Measurements from ENCODE around the gene KMT2E. TPM values are rescaled to one million over a fixed set of nuclear protein-coding genes. Genes with fewer than 3 reads are reported as not detected.

The KMT2E gene
- total and polyA plus RNA-seq, 4 donors: 20.3 to 277 (median 62.8) TPM

DNA sequence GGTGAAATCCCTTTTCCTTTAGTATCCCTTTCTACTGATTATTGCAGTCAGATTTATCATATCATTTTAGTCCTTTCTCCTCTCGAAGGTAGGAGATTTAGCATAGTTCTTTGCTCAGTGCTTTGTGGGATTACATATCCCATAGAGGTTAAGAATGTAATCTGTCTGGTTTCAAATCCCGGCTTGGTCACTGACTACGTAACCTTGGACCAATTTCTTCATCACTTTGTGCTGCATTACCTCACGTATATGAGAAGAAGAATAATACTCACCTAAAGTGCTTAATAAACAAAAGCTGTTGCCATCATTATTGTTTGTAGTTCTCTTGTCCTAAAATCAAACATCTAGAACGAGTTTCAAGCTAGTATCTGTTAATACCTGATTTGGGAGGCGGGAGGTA, 74.0 kb downstream of the KMT2E start:
- Histone ChIP-seq H3K27me3 (ENCODE audit: control insufficient read depth in 3 of 3, insufficient read depth in 3 of 3, low read length in 2 of 3) (no peaks in the 10 kb centered on the region), H3K36me3 (ENCODE audit: control insufficient read depth in 4 of 4, insufficient read depth in 4 of 4, low read length in 4 of 4) (peaks cover 11 to 20% (median 15%) of the 10 kb centered on the region in 4 donors)

DNA sequence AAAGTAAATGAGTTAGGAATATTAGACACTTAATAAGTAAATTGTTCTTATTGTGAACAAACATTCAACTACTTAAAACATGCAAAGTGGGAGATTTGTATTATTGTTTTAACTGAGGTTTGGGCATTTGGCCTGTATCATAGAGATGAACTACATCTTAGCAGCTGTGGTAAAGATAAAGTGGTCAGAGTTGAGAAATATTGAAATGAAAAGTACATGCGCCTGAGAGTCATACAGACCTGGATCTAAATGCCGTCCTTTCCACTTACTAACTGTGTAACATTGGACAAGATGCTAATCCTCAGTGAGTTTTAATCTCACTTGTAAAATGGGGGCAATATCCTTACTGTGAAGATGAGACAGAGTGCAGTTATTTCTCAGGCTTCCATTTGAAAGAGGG, 74.5 kb downstream of the KMT2E start:
- Histone ChIP-seq H3K27ac (ENCODE audit: low read depth in 1 of 2, low read length in 1 of 2) (no peak overlapping the region), H3K9me3 (ENCODE audit: control insufficient read depth in 4 of 4, insufficient read depth in 3 of 4, low read length in 3 of 4) (no peaks in the 10 kb centered on the region), H3K9ac (ENCODE audit: insufficient read depth in 1 of 2, low read length in 2 of 2) (no peak overlapping the region), H3K4me3 (no peak overlapping the region), H3K4me1 (ENCODE audit: control insufficient read depth in 5 of 5, insufficient read depth in 5 of 5, low read length in 5 of 5) (peaks cover 0 to 3% (median 0%) of the 10 kb centered on the region in 5 donors), H3K27me3 (ENCODE audit: control insufficient read depth in 3 of 3, insufficient read depth in 3 of 3, low read length in 2 of 3) (no peaks in the 10 kb centered on the region), H3K36me3 (ENCODE audit: control insufficient read depth in 4 of 4, insufficient read depth in 4 of 4, low read length in 4 of 4) (peaks cover 11 to 20% (median 17%) of the 10 kb centered on the region in 4 donors)
- DNase-seq: no peak
- ATAC-seq (ENCODE audit: insufficient read depth, low FRiP score): no peak
- TF ChIP-seq, protein P1, sequence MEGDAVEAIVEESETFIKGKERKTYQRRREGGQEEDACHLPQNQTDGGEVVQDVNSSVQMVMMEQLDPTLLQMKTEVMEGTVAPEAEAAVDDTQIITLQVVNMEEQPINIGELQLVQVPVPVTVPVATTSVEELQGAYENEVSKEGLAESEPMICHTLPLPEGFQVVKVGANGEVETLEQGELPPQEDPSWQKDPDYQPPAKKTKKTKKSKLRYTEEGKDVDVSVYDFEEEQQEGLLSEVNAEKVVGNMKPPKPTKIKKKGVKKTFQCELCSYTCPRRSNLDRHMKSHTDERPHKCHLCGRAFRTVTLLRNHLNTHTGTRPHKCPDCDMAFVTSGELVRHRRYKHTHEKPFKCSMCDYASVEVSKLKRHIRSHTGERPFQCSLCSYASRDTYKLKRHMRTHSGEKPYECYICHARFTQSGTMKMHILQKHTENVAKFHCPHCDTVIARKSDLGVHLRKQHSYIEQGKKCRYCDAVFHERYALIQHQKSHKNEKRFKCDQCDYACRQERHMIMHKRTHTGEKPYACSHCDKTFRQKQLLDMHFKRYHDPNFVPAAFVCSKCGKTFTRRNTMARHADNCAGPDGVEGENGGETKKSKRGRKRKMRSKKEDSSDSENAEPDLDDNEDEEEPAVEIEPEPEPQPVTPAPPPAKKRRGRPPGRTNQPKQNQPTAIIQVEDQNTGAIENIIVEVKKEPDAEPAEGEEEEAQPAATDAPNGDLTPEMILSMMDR (IDR thresholded peaks at IDR 0.05; ENCODE audit: control extremely low read depth, extremely low read depth): no peak
- 90 to 94% methylated on average over 2 of the region's 2 CpGs for WGBS, 2 donors

More for the DNA sequence above, 74.0 kb downstream of the KMT2E start:
- ATAC-seq (ENCODE audit: insufficient read depth, low FRiP score): no peak
- Histone ChIP-seq H3K4me3 (no peak overlapping the region), H3K9ac (ENCODE audit: insufficient read depth in 1 of 2, low read length in 2 of 2) (no peak overlapping the region), H3K27ac (ENCODE audit: low read depth in 1 of 2, low read length in 1 of 2) (no peak overlapping the region), H3K9me3 (ENCODE audit: control insufficient read depth in 4 of 4, insufficient read depth in 3 of 4, low read length in 3 of 4) (no peaks in the 10 kb centered on the region), H3K4me1 (ENCODE audit: control insufficient read depth in 5 of 5, insufficient read depth in 5 of 5, low read length in 5 of 5) (peaks cover 0 to 3% (median 0%) of the 10 kb centered on the region in 5 donors)
- TF ChIP-seq, protein P1 (IDR thresholded peaks at IDR 0.05; ENCODE audit: control extremely low read depth, extremely low read depth): no peak
- DNase-seq: no peak
- 68 to 81% methylated on average over 6 of the region's 6 CpGs for WGBS, 2 donors

DNA sequence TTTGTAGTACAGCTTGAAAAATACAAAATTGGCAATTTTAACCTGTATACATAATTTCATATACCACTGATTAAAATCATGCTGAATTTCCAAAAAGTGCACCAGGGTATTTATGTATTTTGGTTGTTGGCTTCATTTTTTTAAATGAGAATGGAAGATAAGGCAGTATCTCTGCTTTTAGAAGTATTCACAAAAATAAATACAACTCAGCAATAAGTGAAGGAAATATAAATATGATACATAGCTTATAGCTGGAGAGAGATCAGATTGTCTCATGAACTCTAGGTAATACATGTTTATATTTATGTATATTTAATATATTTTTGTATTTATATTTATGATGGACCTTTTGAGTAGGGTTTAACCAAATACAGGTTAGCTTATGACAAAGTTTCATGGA, 81.0 kb downstream of the KMT2E start:
- H3K9me3 ChIP-seq (ENCODE audit: control insufficient read depth in 4 of 4, insufficient read depth in 3 of 4, low read length in 3 of 4): no peaks in the 10 kb centered on the region
- peaks cover 0 to 2% (median 0%) of the 10 kb centered on the region in 5 donors for H3K4me1 ChIP-seq (ENCODE audit: control insufficient read depth in 5 of 5, insufficient read depth in 5 of 5, low read length in 5 of 5)
- TF ChIP-seq, protein P1 (IDR thresholded peaks at IDR 0.05; ENCODE audit: control extremely low read depth, extremely low read depth): no peak
- no peak overlapping the region for H3K9ac ChIP-seq (ENCODE audit: insufficient read depth in 1 of 2, low read length in 2 of 2)
- no peak overlapping the region for H3K27ac ChIP-seq (ENCODE audit: low read depth in 1 of 2, low read length in 1 of 2)
- no peaks in the 10 kb centered on the region for H3K27me3 ChIP-seq (ENCODE audit: control insufficient read depth in 3 of 3, insufficient read depth in 3 of 3, low read length in 2 of 3)
- ATAC-seq (ENCODE audit: insufficient read depth, low FRiP score): no peak
- H3K36me3 ChIP-seq (ENCODE audit: control insufficient read depth in 4 of 4, insufficient read depth in 4 of 4, low read length in 4 of 4): peaks cover 11 to 39% (median 18%) of the 10 kb centered on the region in 4 donors
- no peak for DNase-seq
- H3K4me3 ChIP-seq: no peak overlapping the region

DNA sequence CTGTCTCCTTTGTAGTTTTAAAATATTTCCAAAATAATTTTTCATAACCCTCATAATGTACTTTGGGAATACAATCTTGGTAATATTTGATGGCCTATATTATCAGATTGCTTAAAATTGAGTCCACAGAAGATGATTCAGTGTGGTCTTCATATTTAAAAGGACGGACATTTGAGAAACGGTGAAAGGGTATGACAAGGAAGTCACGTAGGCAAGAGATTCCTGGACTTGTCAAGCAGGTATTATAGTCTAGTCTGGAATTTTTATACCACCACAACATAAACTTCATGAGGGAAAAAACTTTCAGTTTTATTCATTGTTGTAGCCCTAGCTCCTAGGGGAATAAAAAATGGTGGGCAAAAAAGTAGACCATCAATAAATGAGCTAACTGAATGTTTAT, 82.3 kb downstream of the KMT2E start:
- H3K36me3 ChIP-seq (ENCODE audit: control insufficient read depth in 4 of 4, insufficient read depth in 4 of 4, low read length in 4 of 4): peaks cover 9 to 39% (median 23%) of the 10 kb centered on the region in 4 donors
- DNase-seq (no peak), ATAC-seq (ENCODE audit: insufficient read depth, low FRiP score) (no peak)
- H3K27ac ChIP-seq (ENCODE audit: low read depth in 1 of 2, low read length in 1 of 2): no peak overlapping the region
- TF ChIP-seq, protein P1 (IDR thresholded peaks at IDR 0.05; ENCODE audit: control extremely low read depth, extremely low read depth): no peak
- H3K4me1 ChIP-seq (ENCODE audit: control insufficient read depth in 5 of 5, insufficient read depth in 5 of 5, low read length in 5 of 5): peaks cover 0 to 2% (median 0%) of the 10 kb centered on the region in 5 donors
- no peaks in the 10 kb centered on the region for H3K27me3 ChIP-seq (ENCODE audit: control insufficient read depth in 3 of 3, insufficient read depth in 3 of 3, low read length in 2 of 3)
- no peaks in the 10 kb centered on the region for H3K9me3 ChIP-seq (ENCODE audit: control insufficient read depth in 4 of 4, insufficient read depth in 3 of 4, low read length in 3 of 4)
- H3K4me3 ChIP-seq: no peak overlapping the region
- H3K9ac ChIP-seq (ENCODE audit: insufficient read depth in 1 of 2, low read length in 2 of 2): no peak overlapping the region
- WGBS, 2 donors: 94 to 96% methylated on average over 3 of the region's 3 CpGs

Measured in lung (tissue), 12 donors.